ENCODE results near the gene BUD23. TPM values are rescaled to one million over a fixed set of nuclear protein-coding genes. Genes with fewer than 3 reads are reported as not detected.

Gene BUD23
- total and polyA plus RNA-seq, 9 of the 15 experiments (the other 6 are each of a cell fraction or from before 2014, with no cell fraction given): 79.5 to 270 (median 150) TPM

DNA sequence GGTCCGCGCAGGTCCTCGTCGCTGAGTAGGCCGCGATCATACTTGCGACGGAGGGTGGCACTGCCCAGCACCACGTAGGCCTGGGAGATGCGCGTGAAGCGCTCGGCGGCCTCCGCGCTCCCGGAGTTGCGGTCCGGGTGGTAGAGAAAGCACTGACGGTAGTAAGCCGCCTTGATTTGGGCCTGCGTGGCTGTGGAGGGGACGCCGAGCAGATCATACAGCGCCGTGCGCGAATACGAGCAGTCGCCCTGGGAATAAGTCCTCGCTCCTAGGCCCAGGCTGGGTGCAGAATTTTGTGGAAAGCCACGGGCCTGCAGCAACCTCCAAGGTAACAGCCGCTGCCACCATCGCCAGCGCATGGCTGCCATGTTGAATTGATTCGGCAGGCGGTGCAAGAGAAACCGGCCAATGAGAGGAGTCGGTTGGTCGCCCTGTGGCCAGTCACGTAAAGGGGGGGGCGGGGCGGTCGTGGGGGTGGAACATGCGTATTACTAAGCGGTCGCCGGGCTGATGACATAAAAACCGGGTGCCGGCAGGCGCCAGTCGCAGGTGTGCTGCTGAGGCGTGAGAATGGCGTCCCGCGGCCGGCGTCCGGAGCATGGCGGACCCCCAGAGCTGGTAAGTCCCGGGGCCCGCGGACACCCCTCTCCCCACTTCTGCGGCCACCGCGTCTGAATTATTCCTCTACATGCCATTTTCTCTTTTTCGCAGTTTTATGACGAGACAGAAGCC, at the start of gene BUD23, which contains the start of gene DNAJC30 (continued):
- TF ChIP-seq, protein P1, sequence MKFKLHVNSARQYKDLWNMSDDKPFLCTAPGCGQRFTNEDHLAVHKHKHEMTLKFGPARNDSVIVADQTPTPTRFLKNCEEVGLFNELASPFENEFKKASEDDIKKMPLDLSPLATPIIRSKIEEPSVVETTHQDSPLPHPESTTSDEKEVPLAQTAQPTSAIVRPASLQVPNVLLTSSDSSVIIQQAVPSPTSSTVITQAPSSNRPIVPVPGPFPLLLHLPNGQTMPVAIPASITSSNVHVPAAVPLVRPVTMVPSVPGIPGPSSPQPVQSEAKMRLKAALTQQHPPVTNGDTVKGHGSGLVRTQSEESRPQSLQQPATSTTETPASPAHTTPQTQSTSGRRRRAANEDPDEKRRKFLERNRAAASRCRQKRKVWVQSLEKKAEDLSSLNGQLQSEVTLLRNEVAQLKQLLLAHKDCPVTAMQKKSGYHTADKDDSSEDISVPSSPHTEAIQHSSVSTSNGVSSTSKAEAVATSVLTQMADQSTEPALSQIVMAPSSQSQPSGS (CRISPR knock-in tag; IDR thresholded peaks at IDR 0.05): no peak
- TF ChIP-seq XRCC4 (IDR thresholded peaks at IDR 0.05; ENCODE audit: extremely low read depth, insufficient read depth, insufficient read length) (no peak), ZNF347 (CRISPR knock-in tag; IDR thresholded peaks at IDR 0.05; ENCODE audit: low read depth) (no peak), ZNF124 (CRISPR knock-in tag; IDR thresholded peaks at IDR 0.05) (no peak), PRMT5 (CRISPR knock-in tag; IDR thresholded peaks at IDR 0.05) (no peak), PML (IDR thresholded peaks at IDR 0.05; ENCODE audit: low read length) (peak; percentile 79), HMG20A (CRISPR knock-in tag; conservative IDR thresholded peaks at IDR 0.05) (no peak), ZNF408 (CRISPR knock-in tag; IDR thresholded peaks at IDR 0.05; ENCODE audit: low read depth) (no peak), KHSRP (IDR thresholded peaks at IDR 0.05) (peak; percentile 79), GABPA (tag; conservative IDR thresholded peaks at IDR 0.05; ENCODE audit: low read depth) (peak; percentile 45; the same call in 1 of the 2 replicates)
- TF ChIP-seq, protein P2, sequence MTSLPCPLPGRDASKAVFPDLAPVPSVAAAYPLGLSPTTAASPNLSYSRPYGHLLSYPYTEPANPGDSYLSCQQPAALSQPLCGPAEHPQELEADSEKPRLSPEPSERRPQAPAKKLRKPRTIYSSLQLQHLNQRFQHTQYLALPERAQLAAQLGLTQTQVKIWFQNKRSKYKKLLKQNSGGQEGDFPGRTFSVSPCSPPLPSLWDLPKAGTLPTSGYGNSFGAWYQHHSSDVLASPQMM (CRISPR knock-in tag; IDR thresholded peaks at IDR 0.05): no peak
- TF ChIP-seq, protein P3, sequence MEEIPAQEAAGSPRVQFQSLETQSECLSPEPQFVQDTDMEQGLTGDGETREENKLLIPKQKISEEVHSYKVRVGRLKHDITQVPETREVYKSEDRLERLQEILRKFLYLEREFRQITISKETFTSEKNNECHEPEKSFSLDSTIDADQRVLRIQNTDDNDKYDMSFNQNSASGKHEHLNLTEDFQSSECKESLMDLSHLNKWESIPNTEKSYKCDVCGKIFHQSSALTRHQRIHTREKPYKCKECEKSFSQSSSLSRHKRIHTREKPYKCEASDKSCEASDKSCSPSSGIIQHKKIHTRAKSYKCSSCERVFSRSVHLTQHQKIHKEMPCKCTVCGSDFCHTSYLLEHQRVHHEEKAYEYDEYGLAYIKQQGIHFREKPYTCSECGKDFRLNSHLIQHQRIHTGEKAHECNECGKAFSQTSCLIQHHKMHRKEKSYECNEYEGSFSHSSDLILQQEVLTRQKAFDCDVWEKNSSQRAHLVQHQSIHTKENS (CRISPR knock-in tag; IDR thresholded peaks at IDR 0.05): no peak
- TF ChIP-seq, protein P4, sequence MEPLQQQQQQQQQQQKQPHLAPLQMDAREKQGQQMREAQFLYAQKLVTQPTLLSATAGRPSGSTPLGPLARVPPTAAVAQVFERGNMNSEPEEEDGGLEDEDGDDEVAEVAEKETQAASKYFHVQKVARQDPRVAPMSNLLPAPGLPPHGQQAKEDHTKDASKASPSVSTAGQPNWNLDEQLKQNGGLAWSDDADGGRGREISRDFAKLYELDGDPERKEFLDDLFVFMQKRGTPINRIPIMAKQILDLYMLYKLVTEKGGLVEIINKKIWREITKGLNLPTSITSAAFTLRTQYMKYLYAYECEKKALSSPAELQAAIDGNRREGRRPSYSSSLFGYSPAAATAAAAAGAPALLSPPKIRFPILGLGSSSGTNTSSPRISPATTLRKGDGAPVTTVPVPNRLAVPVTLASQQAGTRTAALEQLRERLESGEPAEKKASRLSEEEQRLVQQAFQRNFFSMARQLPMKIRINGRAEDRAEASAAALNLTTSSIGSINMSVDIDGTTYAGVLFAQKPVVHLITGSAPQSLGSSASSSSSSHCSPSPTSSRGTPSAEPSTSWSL (CRISPR knock-in tag; IDR thresholded peaks at IDR 0.05; ENCODE audit: borderline replicate concordance): no peak
- TF ChIP-seq, protein P5, sequence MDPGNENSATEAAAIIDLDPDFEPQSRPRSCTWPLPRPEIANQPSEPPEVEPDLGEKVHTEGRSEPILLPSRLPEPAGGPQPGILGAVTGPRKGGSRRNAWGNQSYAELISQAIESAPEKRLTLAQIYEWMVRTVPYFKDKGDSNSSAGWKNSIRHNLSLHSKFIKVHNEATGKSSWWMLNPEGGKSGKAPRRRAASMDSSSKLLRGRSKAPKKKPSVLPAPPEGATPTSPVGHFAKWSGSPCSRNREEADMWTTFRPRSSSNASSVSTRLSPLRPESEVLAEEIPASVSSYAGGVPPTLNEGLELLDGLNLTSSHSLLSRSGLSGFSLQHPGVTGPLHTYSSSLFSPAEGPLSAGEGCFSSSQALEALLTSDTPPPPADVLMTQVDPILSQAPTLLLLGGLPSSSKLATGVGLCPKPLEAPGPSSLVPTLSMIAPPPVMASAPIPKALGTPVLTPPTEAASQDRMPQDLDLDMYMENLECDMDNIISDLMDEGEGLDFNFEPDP (CRISPR knock-in tag; IDR thresholded peaks at IDR 0.05): no peak
- TF ChIP-seq, protein P6, sequence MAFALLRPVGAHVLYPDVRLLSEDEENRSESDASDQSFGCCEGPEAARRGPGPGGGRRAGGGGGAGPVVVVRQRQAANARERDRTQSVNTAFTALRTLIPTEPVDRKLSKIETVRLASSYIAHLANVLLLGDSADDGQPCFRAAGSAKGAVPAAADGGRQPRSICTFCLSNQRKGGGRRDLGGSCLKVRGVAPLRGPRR (CRISPR knock-in tag; IDR thresholded peaks at IDR 0.05): no peak
- TF ChIP-seq, protein P7, sequence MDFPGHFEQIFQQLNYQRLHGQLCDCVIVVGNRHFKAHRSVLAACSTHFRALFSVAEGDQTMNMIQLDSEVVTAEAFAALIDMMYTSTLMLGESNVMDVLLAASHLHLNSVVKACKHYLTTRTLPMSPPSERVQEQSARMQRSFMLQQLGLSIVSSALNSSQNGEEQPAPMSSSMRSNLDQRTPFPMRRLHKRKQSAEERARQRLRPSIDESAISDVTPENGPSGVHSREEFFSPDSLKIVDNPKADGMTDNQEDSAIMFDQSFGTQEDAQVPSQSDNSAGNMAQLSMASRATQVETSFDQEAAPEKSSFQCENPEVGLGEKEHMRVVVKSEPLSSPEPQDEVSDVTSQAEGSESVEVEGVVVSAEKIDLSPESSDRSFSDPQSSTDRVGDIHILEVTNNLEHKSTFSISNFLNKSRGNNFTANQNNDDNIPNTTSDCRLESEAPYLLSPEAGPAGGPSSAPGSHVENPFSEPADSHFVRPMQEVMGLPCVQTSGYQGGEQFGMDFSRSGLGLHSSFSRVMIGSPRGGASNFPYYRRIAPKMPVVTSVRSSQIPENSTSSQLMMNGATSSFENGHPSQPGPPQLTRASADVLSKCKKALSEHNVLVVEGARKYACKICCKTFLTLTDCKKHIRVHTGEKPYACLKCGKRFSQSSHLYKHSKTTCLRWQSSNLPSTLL (IDR thresholded peaks at IDR 0.05): no peak
- TF ChIP-seq, protein P8, sequence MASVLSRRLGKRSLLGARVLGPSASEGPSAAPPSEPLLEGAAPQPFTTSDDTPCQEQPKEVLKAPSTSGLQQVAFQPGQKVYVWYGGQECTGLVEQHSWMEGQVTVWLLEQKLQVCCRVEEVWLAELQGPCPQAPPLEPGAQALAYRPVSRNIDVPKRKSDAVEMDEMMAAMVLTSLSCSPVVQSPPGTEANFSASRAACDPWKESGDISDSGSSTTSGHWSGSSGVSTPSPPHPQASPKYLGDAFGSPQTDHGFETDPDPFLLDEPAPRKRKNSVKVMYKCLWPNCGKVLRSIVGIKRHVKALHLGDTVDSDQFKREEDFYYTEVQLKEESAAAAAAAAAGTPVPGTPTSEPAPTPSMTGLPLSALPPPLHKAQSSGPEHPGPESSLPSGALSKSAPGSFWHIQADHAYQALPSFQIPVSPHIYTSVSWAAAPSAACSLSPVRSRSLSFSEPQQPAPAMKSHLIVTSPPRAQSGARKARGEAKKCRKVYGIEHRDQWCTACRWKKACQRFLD (CRISPR knock-in tag; IDR thresholded peaks at IDR 0.05): peak; percentile 89; the same call in 1 of the 2 replicates
